CD14-positive monocyte (primary cell): ENCODE data around the gene NAXE. TPM values are rescaled to one million over a fixed set of nuclear protein-coding genes. Genes with fewer than 3 reads are reported as not detected.

Source experiments
- DNase-seq, 3 donors: peaks; one replicate each; pipeline ENCODE4 v3.0.0-alpha.2; 2011 to 2022
- H2AFZ ChIP-seq: 2 replicates; pipeline ENCODE4 v1.6.0; 2012; ENCODE audit warnings: mild to moderate bottlenecking, low read depth, low read length, inconsistent platforms; ENCODE audit not compliant: insufficient read depth, poor library complexity, severe bottlenecking
- H3K27ac ChIP-seq, 2 donors: 1 replicate in 1 of 2; 2 replicates in 1 of 2; pipeline ENCODE4 v1.5.1; 2012 to 2013; ENCODE audit warnings: low read length in 2 of 2, control low read depth in 1 of 2, inconsistent platforms in 1 of 2, low read depth in 1 of 2, mild to moderate bottlenecking in 1 of 2
- H3K27me3 ChIP-seq, 2 donors: one replicate each; pipeline versions ENCODE4 v1.6.0 to v1.6.1; 2011 to 2013; ENCODE audit warnings: low read length in 2 of 2; ENCODE audit not compliant: control insufficient read depth in 2 of 2, insufficient read depth in 2 of 2
- H3K36me3 ChIP-seq, 2 donors: replicated peaks in 1 of 2; 1 replicate in 1 of 2; 2 replicates in 1 of 2; pipeline versions ENCODE4 v1.5.1 to v1.6.1; 2012 to 2013; ENCODE audit warnings: low read length in 2 of 2, control low read depth in 1 of 2, inconsistent platforms in 1 of 2, mild to moderate bottlenecking in 1 of 2; ENCODE audit not compliant: insufficient read depth in 2 of 2, control insufficient read depth in 1 of 2
- H3K4me1 ChIP-seq, 2 donors: 1 replicate in 1 of 2; 2 replicates in 1 of 2; pipeline versions ENCODE4 v1.5.1 to v1.6.1; 2012 to 2013; ENCODE audit warnings: low read length in 2 of 2, control low read depth in 1 of 2, inconsistent platforms in 1 of 2, mild to moderate bottlenecking in 1 of 2, moderate library complexity in 1 of 2; ENCODE audit not compliant: insufficient read depth in 2 of 2, control insufficient read depth in 1 of 2
- H3K4me2 ChIP-seq: replicated peaks from 2 replicates; pipeline ENCODE3; 2012; ENCODE audit warnings: low read length, moderate library complexity, mild to moderate bottlenecking; ENCODE audit not compliant: poor library complexity, severe bottlenecking; ENCODE audit errors: extremely low read depth
- H3K4me3 ChIP-seq, 3 experiments: fragments of 200-600 bp in 1 of 3; sonication (generic) in 1 of 3; replicated peaks in 1 of 3; 1 replicate in 2 of 3; 2 replicates in 1 of 3; pipeline ENCODE4 v1.5.1; 2011 to 2013; ENCODE audit warnings: low read length in 3 of 3, mild to moderate bottlenecking in 3 of 3, control low read depth in 2 of 3, low read depth in 2 of 3, inconsistent platforms in 1 of 3, moderate library complexity in 1 of 3
- H3K79me2 ChIP-seq: 2 replicates; pipeline ENCODE4 v1.6.0; 2012; ENCODE audit warnings: mild to moderate bottlenecking, control low read depth, inconsistent platforms, low read length, moderate library complexity; ENCODE audit not compliant: insufficient read depth
- H3K9ac ChIP-seq: 2 replicates; pipeline ENCODE4 v1.6.0; 2017; ENCODE audit warnings: low read length, mild to moderate bottlenecking; ENCODE audit not compliant: insufficient read depth, poor library complexity, severe bottlenecking
- H3K9me3 ChIP-seq, 2 donors: replicated peaks in 1 of 2; 1 replicate in 1 of 2; 2 replicates in 1 of 2; pipeline versions ENCODE4 v1.5.1 to v1.6.1; 2012 to 2013; ENCODE audit warnings: low read length in 2 of 2, control low read depth in 1 of 2; ENCODE audit not compliant: control insufficient read depth in 1 of 2, insufficient read depth in 1 of 2
- H4K20me1 ChIP-seq: 2 replicates; pipeline ENCODE4 v1.6.0; 2012; ENCODE audit warnings: mild to moderate bottlenecking, low read length, control low read depth, moderate library complexity; ENCODE audit not compliant: insufficient read depth
- H3K27ac Mint-ChIP-seq, 7 donors: one replicate each; pipeline ENCODE4 v1.8.0; 2020; ENCODE audit warnings: mild to moderate bottlenecking in 7 of 7, mixed read lengths in 7 of 7, moderate library complexity in 6 of 7, inconsistent platforms in 2 of 7
- H3K27me3 Mint-ChIP-seq, 3 donors: one replicate each; pipeline ENCODE4 v1.8.0; 2021 to 2022; ENCODE audit warnings: low read depth in 3 of 3, mild to moderate bottlenecking in 3 of 3, mixed read lengths in 3 of 3, moderate library complexity in 3 of 3, inconsistent platforms in 1 of 3
- H3K36me3 Mint-ChIP-seq, 2 donors: one replicate each; pipeline ENCODE4 v1.8.0; 2020; ENCODE audit warnings: mixed read lengths in 2 of 2, inconsistent platforms in 1 of 2, mild to moderate bottlenecking in 1 of 2
- H3K4me1 Mint-ChIP-seq: one replicate; pipeline ENCODE4 v1.8.0; 2020; ENCODE audit warnings: mild to moderate bottlenecking, mixed read lengths
- H3K4me3 Mint-ChIP-seq, 2 donors: one replicate each; pipeline ENCODE4 v1.8.0; 2020; ENCODE audit warnings: mild to moderate bottlenecking in 2 of 2, mixed read lengths in 2 of 2, moderate library complexity in 1 of 2
- H3K9me3 Mint-ChIP-seq, 7 donors: one replicate each; pipeline ENCODE4 v1.8.0; 2020 to 2022; ENCODE audit warnings: mixed read lengths in 7 of 7, mild to moderate bottlenecking in 6 of 7, moderate library complexity in 6 of 7, inconsistent platforms in 2 of 7
- CTCF ChIP-seq: fragments of 200-600 bp; IDR thresholded peaks from one replicate; pipeline ENCODE4 v1.8.0; 2022; ENCODE audit warnings: antibody characterized with exemption, mild to moderate bottlenecking
- WGBS: methylation state at CpG from one replicate; pipeline ENCODE4 v1.1.5; 2013; ENCODE audit warnings: missing lambda C conversion rate; ENCODE audit not compliant: insufficient coverage; 5-methylcytosine and 5-hydroxymethylcytosine counted together
- intact Hi-C, 2 donors: fragments of 100-400 bp; cut with micrococcal nuclease; formaldehyde crosslinking; loops; one replicate each; pipeline versions ENCODE4 v1.15.0 to v1.15.1; 2023
- polyA plus RNA-seq, 3 donors: library from polyadenylated mRNA; depleted of rRNA in 1 of 3; unstranded in 2 of 3; stranded (reverse) in 1 of 3; fragments of 300-500 nt in 2 of 3; fragments of >200 nt in 1 of 3; fragmentation: Illumina TruSeq in 2 of 3; gene quantifications; 1 replicate in 2 of 3; 2 replicates in 1 of 3; pipeline ENCODE4 v1.2.3, GENCODE V29; 2012 to 2021

The NAXE gene
- polyA plus RNA-seq, 3 donors, result 23.7 to 81.7 (median 54.9) TPM

- no peak for DNase-seq
Observed at GRCh38 chr1:156549390-156549789, 42.2 kb upstream of the NAXE start.

GRCh38 chr1:156549831-156550230 lies 41.7 kb upstream of the NAXE start:
- no peaks in the 10 kb centered on the region for H3K9me3 ChIP-seq
- no peak overlapping the region for H2AFZ ChIP-seq
- peaks cover 14 to 48% of the 10 kb centered on the region in 2 donors for H3K36me3 ChIP-seq
- Mint-ChIP-seq H3K9me3 (no peaks in the 10 kb centered on the region), H3K4me1 (peaks cover 43% of the 10 kb centered on the region), H3K36me3 (peaks cover 33 to 57% of the 10 kb centered on the region in 2 donors), H3K4me3 (no peak overlapping the region), H3K27me3 (peaks cover 0 to 1% (median 0%) of the 10 kb centered on the region in 3 donors), H3K27ac (peak overlapping the region in 2 of 7 donors; percentile 16 to 48)
- no peaks in the 10 kb centered on the region for H4K20me1 ChIP-seq
- no peak overlapping the region for H3K9ac ChIP-seq
- H3K4me3 ChIP-seq, result no peak overlapping the region
- no peak overlapping the region for H3K4me2 ChIP-seq
- no peak for TF ChIP-seq CTCF
- no peak for DNase-seq
- no peaks in the 10 kb centered on the region for H3K79me2 ChIP-seq
- WGBS, result no CpG with 5 or more reads among the region's 1 CpG
- H3K27me3 ChIP-seq, result no peaks in the 10 kb centered on the region
- peaks cover 36 to 40% of the 10 kb centered on the region in 2 donors for H3K4me1 ChIP-seq
- intact Hi-C loops, result loop anchor here (5.0 to 10.0 kb wide), 2 partner anchors 48 to 55 kb away; partner anchors contain the start of gene MEF2D (in 1 of the 2)
- no peak overlapping the region for H3K27ac ChIP-seq

More at GRCh38 chr1:156549390-156549789, 42.2 kb upstream of the NAXE start:
- Histone ChIP-seq H3K4me1 (peaks cover 32 to 36% of the 10 kb centered on the region in 2 donors), H2AFZ (no peak overlapping the region), H3K36me3 (peaks cover 14 to 53% of the 10 kb centered on the region in 2 donors), H3K4me3 (no peak overlapping the region), H3K27ac (no peak overlapping the region), H3K27me3 (no peaks in the 10 kb centered on the region), H3K9me3 (no peaks in the 10 kb centered on the region), H3K9ac (no peak overlapping the region), H3K79me2 (no peaks in the 10 kb centered on the region), H3K4me2 (no peak overlapping the region), H4K20me1 (no peaks in the 10 kb centered on the region)
- Mint-ChIP-seq H3K36me3 (peaks cover 37 to 60% of the 10 kb centered on the region in 2 donors), H3K27me3 (peaks cover 0 to 3% (median 0%) of the 10 kb centered on the region in 3 donors), H3K4me3 (no peak overlapping the region), H3K9me3 (no peaks in the 10 kb centered on the region), H3K4me1 (peaks cover 39% of the 10 kb centered on the region), H3K27ac (peak overlapping the region in 2 of 7 donors; percentile 42 to 84)
- intact Hi-C loops, result no loop called here
- 50% methylated on average over 1 of the region's 2 CpGs for WGBS
- TF ChIP-seq CTCF, result no peak
